HG03025 (cell line): ENCODE results near the gene DLGAP1.

Experiments used
- ATAC-seq: cut with Tn5 transposase; IDR thresholded peaks from one replicate; pipeline ENCODE4 v1.9.1; 2021; ENCODE audit warnings: mild to moderate bottlenecking, moderate library complexity; ENCODE audit not compliant: unreplicated experiment, low FRiP score

DLGAP1 gene

DNA sequence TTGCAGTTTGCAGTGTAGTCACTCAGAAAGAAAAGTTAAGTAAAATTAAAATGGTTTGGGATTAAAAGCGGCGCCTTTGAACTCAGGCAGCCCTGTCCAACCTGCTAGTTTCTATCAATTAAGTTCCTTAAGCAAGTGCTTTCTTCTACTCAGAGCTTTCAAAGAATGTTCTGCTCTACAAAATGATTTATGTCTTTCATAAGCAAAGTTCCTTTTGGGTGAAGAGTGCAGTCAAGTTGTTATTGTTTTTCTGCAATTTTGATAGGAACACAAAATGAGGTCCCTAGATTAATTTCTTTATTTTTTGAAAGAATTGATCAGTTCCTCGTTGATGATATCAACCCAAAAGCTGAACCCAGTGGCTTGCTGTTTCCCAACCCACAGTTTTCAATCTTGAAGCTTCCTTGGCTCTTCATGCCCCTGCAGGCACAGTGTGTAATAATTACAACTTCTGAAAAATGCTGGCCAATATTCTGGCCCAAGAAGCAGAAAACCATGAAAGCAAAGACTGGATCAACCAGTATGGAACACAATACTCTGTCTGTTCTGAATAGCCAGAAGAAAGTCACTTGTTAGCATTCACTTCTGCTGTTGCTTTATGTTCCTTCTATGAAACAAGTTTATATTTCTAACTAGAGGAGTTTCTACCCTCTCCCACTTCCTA is 916.0 kb downstream of the DLGAP1 start:
- ATAC-seq: no peak

DNA sequence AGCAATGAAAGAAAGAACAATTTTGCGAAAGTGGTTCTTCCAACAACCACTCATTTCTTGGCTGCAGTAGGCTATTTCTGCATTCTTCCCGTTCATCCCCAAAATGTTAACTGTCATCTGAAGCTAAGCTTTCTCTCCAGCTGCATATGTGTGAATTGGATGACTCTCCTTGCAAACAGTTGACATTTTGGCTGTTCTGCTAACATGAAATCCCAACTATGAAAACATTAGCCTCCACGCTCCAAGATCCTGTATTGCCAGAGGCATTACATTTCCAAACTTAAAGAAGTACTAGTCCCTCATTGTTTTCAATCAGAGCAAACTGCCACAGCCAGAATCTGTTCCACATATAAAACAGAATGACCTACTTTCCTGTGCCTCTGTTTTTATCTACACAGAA is 916.7 kb downstream of the DLGAP1 start:
- ATAC-seq: no peak

DNA sequence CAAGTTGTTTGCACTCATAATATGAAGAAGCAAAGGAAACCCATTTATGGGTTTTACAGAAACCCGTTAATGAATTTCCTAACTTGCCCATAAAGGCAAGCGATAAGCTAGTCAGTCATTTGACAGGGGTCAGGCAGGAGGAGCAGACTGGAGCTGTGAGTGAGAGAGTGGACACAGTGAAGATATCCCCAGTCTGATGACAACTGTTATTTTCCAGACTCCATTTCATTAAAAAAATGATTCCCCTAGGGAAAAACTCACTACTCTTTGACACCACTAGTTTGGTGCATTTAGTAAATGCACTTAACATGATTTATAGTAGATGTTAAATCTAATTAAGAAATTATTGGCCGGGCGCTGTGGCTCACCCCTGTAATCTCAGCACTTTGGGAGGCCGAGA is 924.3 kb downstream of the DLGAP1 start:
- no peak for ATAC-seq

DNA sequence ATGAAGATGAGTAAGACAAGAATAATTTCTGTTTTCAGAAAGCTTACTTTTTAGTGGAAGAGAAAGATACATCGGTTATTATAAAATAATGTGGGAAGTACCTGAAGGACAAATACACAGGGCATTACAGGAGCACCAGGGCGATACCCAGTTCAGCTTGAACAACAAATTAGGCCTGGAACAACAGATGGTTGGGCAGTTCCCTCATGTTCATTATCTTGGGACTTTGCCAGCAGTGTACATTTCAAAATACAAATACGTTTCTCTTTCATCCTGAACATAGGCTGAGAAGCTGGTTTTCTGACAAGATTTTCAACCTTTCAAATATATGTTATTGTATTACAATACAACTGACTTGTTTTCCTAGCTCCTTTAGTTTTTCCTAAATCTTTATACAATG is 925.5 kb downstream of the DLGAP1 start:
- ATAC-seq: no peak

DNA sequence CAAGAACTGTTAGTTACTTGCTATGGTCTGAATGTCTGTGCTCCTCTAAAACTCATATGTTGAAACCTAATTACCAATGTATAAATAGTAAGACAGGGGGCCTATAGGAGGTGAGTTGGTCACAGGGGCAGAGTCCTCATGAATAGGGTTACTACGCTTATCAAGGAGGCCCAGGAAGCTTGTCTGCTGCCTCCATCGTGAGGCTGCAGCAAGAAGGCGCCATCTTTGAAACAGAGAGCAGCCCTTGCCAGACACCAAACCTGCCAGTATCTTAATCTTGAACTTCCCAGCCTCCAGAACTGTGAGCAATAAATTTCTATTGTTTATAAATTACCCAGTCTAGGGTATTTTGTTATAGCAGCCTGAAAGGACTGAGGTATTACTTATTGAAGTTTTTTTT is 926.0 kb downstream of the DLGAP1 start:
- ATAC-seq: no peak

DNA sequence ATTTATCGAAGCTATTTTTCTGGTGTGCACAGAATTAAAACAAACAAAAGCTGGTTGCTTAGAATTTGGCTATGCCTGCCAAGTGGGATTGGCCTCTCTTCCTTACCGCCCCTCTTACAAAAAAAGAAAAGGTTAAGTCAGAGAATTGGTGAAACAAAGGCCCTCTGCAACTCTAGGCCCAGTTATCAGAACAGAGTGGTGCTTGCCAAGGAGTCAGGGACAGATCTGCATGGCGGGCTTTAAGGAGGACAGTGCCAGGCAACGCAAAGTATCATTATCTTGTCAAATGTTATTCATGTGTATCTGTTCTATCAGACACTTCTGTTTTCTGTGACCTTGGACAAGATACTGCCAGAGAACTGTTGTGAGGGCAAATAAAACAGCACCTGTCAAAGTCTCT is 926.9 kb downstream of the DLGAP1 start:
- no peak for ATAC-seq

DNA sequence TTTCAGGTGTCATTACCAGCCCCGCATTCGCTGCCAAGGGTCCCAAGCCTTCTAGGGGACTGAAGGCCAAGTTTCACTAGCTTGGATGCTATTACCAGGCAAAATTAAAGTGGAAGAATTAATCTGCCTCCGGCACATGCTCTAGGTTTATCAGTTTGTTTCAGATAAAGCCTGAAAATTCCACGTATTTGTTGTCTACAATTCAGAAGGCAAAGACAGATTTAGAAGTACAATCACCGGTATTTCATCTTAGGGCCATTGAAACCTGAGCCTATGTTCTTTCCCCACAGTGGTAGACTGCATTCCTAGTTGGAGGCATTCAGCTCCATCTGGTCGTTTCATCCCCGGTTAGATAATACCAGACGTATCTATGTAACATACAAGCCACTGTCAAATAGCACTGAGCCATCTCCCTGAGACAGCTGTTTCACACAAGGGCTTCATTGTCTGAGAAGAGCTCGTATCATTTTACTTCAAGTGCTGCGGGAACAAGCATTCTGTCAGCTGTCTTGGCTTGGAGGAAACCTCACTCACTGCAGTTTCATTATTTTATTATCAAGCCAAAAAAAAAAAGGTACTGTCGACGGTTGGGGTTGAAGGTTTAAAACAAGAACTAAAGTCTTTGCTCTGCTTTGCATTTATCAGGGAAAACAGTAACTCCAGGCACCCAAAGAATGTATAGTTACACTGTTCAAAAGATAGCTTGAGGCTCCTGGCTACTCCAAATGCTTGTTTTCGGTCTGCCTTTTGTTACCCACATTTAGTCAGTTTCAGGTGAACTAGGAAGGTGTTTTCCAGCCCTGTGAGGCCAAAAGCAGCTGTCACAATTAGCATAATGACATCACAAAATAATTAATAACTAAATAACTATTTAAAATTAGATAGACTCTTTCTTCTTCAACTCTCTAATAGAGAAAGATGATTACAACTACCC is 928.4 kb downstream of the DLGAP1 start:
- ATAC-seq: peak; percentile 54

DNA sequence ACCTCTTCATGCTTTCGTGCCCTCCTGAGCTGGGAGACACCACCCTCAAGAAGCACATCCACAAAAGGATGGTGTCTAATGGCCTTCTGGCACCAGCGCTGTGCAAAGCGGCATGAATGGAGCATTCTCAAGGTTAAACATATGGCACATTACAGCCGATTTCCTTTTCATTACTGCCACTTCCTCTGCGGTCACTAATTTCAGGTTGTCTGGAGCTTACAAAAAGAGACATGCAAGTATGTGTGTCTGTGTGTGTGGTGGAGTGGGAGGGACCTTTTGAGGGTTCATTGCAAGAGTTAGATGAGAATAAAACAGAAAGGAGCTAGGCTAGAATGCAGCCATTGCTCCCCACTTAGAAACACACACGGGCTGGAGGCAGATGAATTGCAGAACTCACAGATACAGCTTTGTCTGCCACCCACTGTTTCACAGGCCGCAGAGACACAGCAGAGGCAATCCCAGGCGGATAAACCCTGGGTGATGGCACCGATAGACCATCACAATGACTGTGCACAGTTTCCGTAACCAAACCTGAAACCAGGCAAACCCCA is 929.2 kb downstream of the DLGAP1 start:
- peak; percentile 67 for ATAC-seq

DNA sequence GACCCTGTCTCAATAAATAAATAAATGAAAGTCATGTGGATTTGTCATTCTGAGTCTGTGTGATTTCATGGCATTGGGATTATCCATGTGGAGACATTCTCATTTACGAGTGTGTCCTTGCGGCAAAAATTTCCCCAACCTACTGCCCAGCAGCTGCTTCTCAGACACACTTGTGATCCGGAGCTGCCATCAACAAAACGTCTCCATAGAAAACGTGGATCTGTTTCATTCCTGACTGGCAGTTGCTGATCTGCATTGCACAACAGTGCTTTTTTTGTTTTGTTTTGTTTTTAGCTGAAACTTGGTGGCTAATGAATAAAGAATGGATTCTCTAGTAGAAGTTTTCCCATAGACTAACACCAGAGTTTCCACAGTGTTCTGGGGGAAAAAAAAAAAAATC is 930.4 kb downstream of the DLGAP1 start:
- ATAC-seq: no peak

DNA sequence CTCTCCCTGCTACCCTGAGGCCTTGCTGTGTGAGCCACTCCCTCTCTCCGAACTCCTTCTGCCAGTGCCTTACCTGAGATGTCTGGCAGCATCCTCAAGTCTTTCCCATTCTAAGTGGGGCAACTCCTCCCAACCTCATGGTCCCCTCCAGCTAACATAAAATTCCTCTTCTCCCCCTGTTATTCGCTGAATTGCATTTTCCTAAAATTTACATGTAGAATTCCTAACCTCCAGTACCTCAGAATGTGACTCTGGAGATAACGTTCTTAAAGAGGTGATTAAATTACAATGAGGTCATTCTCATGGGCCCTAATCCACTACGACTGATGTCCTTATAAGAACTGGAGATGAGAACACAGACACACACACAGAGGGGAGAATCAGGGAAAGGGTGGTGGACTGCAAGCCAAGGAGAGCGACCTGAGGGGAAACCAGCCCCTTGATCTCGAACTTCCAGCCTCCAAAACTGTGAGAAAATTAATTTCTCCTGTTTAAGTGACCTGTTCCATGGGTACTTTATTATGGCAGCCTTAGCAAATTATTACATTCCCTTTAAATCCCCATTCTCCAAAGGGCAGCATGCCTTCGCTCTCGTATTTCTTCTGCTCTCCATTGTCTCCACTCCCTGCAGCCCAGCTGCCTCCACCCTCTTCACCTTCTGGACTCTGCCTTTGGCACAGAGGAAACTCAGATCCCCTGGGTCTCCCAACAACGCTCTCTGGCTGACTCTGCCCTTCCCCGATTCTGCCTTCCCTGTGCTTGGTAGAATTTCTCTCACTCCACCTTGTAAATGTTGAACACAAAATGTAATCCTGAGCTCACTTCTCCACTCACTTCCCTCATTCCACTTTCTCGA is 934.6 kb downstream of the DLGAP1 start:
- ATAC-seq: no peak

DNA sequence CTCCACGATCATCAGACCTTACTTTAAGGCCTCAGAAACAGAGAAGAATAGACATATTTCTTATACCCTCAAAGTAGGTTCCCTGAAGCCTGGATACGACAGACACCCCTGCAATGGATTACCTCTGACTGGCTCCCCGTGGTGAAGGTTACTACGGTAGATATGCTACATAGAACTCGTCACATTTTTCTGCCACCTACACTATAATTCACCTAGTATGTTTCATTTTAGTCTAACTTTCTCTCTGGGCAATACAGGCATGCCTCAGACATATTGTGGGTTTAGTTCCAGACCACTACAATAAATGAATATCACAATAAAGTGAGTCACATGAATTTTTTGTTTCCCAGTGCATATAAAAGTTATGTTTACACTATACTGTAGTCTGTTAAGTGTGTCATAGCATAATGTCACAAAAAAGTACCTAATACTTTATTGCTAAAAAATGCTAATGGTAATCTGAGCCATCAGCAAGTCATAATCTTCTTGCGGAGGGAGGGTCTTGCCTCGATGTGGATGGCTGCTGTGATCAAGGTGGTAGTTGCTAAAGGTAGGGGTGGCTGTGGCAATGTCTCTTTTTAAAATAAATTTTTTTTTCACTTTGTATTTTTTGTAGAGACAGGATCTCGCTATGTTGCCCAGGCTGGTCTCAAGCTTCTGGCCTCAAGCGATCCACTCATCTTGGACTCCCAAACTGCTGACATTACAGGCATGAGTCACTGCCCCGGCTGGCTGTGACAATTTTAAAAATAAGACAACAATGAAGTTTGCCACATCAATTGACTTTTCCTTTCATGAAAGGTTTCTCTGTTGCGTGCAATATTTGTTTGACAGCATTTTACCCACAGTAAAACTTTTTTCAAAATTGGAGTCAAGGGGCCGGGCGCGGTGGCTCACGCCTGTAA is 940.5 kb downstream of the DLGAP1 start:
- ATAC-seq: no peak

DNA sequence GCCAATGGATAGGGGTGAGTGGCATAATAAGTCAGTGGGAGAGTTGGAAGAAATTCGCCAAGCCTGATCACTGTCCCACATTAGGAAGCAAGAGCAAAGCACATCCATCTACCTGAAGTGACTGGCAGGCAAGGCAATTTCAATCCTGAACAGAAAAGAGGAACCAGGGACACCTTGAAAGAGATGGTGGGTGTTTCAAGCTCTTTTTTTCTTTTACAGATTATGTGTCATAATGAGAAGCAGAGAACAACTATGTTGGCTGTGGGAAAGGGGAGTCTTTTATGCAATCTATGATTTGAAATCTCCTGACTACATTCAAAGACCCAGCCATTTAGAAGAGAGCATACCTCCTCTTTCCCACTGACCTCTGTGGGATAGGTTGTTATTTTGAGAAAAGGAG is 941.6 kb downstream of the DLGAP1 start:
- no peak for ATAC-seq

DNA sequence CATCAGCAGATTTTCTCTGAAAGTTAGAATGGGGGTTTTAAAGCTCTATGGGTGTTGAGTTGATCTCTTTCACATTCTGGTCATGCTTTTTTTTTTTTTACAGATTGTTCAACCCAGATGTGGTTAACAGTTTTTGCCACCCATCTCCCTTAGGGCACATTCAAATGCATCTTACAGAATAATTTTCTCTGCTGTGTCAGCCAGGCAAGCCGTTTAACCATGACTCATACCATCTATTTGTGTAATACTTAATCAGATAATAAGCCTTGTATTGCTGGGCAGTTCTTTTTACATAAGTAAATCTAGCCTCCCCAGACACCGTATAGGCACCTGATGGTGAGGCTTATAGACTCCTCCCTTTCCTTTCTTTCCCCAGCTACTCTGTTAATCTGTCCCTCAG is 943.1 kb downstream of the DLGAP1 start:
- no peak for ATAC-seq

DNA sequence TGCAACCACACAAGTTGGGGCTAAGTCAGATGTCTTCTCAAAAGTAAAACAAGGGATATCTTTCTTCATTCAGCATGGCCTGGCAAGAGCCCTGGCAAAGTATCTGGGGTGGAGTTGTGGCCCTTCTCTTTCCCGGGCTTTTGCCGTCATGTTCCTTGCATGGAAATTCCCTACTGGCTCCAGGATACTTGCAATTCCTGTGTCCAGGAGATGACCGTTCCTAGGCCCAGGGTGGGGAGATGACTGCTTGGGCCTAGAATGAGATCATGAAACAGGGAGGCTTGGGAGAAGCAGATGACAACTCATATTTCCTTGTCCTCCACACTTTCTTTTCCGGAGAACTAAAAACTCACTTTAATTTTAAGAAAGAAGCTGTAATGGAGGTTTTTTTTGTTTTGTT is 944.2 kb downstream of the DLGAP1 start:
- no peak for ATAC-seq

DNA sequence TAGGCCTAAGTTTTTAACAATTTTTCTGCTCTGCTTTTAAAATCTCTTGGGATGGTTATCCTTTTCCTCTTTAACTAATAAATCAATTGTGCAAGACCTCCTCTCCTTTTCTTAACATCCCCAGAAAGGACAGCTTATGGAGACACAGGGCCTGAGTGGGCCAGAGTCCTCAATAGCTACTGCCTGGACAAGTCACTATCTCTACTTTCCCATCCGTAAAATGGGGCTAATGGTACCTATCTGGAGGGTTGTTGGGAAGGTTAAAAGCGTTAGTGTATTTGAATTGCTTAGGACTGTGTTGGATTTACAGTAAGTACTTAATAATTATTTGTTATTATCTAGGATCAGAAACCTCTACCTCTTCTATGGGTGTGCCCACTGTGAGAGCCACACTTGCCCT is 945.1 kb downstream of the DLGAP1 start:
- no peak for ATAC-seq

DNA sequence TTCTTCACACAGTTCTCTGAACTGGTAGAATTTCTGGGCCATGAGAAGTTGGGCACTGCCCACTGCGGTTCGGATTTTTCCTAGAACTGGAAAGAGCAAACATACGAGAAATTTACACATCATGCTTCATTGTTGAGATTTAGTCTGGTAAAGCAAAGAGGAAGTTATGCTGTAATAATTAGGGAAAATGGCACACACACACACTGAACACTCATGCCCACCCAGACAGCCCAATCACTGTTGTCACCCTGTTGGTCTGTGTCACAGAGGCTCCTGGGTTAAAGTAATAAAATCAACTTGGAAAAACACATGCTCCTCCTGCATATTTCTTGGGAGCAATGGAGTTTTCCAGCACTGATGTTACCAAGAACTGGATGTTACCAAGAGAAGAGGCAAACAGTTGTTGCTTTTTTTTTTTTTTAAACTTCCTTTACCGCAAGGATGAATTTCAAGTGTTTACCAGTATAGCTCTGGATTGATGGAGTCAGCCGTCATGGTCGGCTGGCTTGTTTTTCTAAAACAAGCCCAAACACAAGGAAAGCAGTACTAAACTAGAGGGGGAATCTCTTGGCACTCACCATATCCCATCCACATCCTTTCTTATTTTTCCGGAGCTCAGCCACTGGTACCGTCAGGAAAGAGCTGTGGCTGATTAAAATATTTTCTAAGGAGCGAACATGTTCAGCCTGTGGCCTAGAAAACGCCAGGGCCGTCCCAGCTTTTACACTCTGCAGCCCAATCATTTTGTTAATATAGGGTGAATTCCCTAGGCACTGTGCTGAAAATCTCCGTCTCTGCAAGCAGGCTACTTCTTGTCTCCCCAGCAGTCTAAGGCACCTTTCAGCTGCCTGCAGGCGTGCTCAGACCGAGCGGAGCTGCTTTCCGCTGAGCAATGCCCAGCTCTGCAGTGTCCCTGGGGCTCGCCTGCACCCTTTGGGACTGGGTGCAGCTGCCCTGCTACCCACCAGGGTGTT is 946.2 kb downstream of the DLGAP1 start:
- no peak for ATAC-seq

DNA sequence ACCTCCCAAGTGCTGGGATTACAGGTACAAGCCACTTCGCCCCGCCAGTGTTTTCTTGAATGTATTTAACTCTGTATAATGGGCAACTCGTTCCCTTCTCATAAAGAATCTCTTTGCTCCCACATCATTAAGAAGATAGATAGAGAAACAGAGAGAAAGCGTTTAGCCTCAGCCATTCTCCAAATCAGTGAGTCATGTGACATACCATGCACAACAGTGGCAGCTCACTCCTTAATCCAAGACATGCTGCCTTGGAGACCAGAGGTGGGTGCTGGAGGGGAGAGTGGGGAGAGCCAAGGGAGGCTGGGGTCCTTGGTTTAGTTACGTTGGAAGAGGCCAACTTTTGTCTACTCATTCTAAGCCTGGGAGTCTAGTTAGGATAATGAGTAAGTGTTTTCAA is 950.5 kb downstream of the DLGAP1 start:
- ATAC-seq: no peak

DNA sequence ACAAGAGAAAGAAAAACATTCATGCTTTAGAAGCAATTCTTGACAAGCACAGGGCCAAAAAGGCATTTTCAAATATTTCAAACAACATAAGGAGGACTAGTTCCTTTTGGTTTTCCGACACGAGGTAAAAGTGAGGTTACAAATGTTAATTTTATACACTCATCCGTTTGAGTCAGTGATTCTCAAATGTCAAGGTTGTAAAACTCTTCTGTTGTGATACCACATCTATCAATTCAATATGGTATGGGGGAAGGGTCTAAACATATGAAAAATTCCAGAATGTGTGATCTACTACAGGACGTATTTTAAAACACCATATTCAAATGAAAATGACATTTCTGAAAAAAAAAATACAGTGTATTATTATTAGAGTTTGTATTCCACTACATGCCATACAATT is 952.5 kb downstream of the DLGAP1 start:
- ATAC-seq: no peak

DNA sequence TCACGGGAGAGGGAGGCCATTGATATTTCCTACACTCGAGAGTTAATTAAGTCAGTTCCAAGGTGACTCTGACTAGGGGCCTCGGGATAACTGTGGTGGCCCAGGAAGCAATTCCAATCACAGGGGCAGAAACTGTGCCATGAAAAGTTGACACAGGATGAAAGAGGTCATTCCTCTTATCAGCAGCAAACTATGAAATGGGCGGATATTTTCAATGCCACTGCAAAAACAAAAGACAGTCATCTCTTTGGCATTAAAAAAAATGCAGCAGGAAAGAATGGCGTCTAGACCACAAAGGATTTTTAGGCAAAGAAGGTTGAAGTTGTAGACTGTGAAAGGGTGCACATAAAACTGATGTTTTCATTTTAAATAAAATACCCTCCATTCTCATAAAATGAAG is 955.1 kb downstream of the DLGAP1 start:
- no peak for ATAC-seq
